Measurements from ENCODE around the gene SLC45A1. TPM values are rescaled to one million over a fixed set of nuclear protein-coding genes. Genes with fewer than 3 reads are reported as not detected.

The SLC45A1 gene
- total RNA-seq, 4 donors from 2014 or later: 0.13 to 3.4 (median 1.4) TPM

GRCh38 chr1:8370905-8371315 lies 53.0 kb downstream of the SLC45A1 start:
- intact Hi-C loops (cut with DNase I; ENCODE audit: low total_unique reads): no loop called here
- no peak overlapping the region for H3K4me3 ChIP-seq (ENCODE audit: low read depth, poor library complexity, severe bottlenecking)
- peak in 1 of 2 donors; percentile 68 for DNase-seq (ENCODE audit: low spot score in 2 of 2)
- WGBS, 2 donors: 20 to 26% methylated on average over 5 of the region's 5 CpGs
- TF ChIP-seq CTCF (IDR thresholded peaks at IDR 0.05) (no peak), POLR2A (IDR thresholded peaks at IDR 0.05) (no peak)

GRCh38 chr1:8371372-8371991 lies 53.6 kb downstream of the SLC45A1 start:
- TF ChIP-seq CTCF (IDR thresholded peaks at IDR 0.05): no peak
- TF ChIP-seq POLR2A (IDR thresholded peaks at IDR 0.05): no peak
- peak in 1 of 2 donors; percentile 76 for DNase-seq (ENCODE audit: low spot score in 2 of 2)
- WGBS, 2 donors: 76 to 90% methylated on average over 9 of the region's 9 CpGs
- intact Hi-C loops (cut with DNase I; ENCODE audit: low total_unique reads): no loop called here
- H3K4me3 ChIP-seq (ENCODE audit: low read depth, poor library complexity, severe bottlenecking): no peak overlapping the region

GRCh38 chr1:8373125-8373524 lies 55.2 kb downstream of the SLC45A1 start:
- DNase-seq (ENCODE audit: low spot score in 2 of 2): no peak
- TF ChIP-seq CTCF (IDR thresholded peaks at IDR 0.05) (no peak), POLR2A (IDR thresholded peaks at IDR 0.05) (no peak)
- WGBS, 2 donors: 68 to 75% methylated on average over 3 of the region's 3 CpGs
- intact Hi-C loops (cut with DNase I; ENCODE audit: low total_unique reads): no loop called here
- no peak overlapping the region for H3K4me3 ChIP-seq (ENCODE audit: low read depth, poor library complexity, severe bottlenecking)

- no peak overlapping the region for H3K4me3 ChIP-seq (ENCODE audit: low read depth, poor library complexity, severe bottlenecking)
- 20 to 23% methylated on average over 17 to 19 of the region's 19 CpGs for WGBS, 2 donors
- intact Hi-C loops (cut with DNase I; ENCODE audit: low total_unique reads): no loop called here
- TF ChIP-seq CTCF (IDR thresholded peaks at IDR 0.05): no peak
- no peak for TF ChIP-seq POLR2A (IDR thresholded peaks at IDR 0.05)
- DNase-seq (ENCODE audit: low spot score in 2 of 2): peak in 1 of 2 donors; percentile 75
These were observed 55.8 kb downstream of the SLC45A1 start for GRCh38 chr1:8373581-8374241.

- DNase-seq (ENCODE audit: low spot score in 2 of 2): peak in 1 of 2 donors; percentile 80
- 81% methylated on average over 5 of the region's 5 CpGs for WGBS, 2 donors
- intact Hi-C loops (cut with DNase I; ENCODE audit: low total_unique reads): no loop called here
- no peak overlapping the region for H3K4me3 ChIP-seq (ENCODE audit: low read depth, poor library complexity, severe bottlenecking)
- no peak for TF ChIP-seq CTCF (IDR thresholded peaks at IDR 0.05)
- TF ChIP-seq POLR2A (IDR thresholded peaks at IDR 0.05): no peak
These were observed 56.4 kb downstream of the SLC45A1 start for GRCh38 chr1:8374356-8374755.

Measured in lower leg skin (tissue), 4 donors.